Measurements from ENCODE around the gene BRD9.

The BRD9 gene

DNA sequence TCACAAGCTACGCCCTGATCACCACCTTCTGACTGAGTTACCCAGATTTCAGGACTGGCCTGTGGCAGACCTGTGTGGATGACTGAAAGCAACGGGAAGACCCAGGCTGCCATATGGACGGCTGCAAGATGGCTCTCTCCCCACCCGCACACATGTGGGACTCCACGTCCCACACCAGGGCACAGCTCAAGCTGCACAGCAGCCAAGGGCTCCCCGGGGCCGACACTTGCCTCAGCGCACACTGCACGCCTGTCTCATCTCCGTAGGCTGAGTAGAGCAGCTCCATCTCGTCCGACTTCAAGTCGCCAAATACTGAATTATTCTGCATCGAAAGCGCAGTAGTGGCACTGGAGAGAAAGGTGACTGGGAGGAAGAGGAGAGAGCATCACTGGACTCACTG, 14.5 kb downstream of the BRD9 start:
- DNase-seq, result no peak

- DNase-seq, result no peak
These were observed 15.9 kb downstream of the BRD9 start for GRCh38 chr5:876398-877365.

- DNase-seq, result no peak
These were observed 16.7 kb downstream of the BRD9 start for GRCh38 chr5:875931-876330.

DNA sequence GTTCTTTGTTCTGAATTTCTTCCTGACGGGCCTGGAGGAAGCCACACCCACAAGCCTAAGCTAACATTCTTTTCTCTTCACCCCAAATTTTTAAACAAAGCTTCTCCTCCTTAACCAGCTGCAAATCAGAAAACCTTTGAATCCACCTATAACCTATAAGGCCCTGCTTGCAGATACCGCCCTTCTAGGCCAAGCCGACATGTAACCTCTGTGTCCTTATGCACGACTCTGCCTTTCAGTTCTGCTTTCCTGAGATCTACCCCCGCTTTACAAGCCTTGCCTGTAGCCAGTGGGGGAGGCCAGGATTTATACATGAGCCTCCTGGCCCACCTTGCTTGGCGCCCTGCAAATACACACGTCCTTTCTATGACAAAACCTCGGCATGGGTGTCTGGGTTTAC, 19.3 kb downstream of the BRD9 start:
- DNase-seq, result no peak

DNA sequence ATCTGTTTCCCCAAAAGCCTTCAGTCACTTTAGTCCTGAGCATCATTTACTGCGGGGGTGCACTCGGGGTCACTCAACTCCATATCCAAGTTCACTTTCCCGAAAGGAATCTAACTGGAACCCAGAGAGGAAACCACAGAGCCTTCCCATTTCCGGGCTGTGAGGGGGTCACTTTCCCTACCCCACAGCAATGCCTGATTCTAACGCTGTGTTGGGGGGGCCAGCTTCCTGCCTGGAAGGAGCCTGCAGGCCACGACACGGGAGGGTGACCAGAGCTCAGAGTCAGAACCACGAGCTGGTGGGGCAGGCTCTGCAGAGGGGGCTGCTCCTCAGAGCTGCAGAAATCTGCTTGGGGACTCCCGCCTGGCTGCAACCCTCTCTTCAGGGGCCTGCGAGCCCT, 20.3 kb downstream of the BRD9 start:
- no peak for DNase-seq

- DNase-seq, result no peak
These were observed 20.9 kb downstream of the BRD9 start for GRCh38 chr5:871596-872298.

GRCh38 chr5:870956-871355, 21.6 kb downstream of the BRD9 start:
- no peak for DNase-seq

- no peak for DNase-seq
These were observed 24.0 kb downstream of the BRD9 start for GRCh38 chr5:868428-869135.

DNA sequence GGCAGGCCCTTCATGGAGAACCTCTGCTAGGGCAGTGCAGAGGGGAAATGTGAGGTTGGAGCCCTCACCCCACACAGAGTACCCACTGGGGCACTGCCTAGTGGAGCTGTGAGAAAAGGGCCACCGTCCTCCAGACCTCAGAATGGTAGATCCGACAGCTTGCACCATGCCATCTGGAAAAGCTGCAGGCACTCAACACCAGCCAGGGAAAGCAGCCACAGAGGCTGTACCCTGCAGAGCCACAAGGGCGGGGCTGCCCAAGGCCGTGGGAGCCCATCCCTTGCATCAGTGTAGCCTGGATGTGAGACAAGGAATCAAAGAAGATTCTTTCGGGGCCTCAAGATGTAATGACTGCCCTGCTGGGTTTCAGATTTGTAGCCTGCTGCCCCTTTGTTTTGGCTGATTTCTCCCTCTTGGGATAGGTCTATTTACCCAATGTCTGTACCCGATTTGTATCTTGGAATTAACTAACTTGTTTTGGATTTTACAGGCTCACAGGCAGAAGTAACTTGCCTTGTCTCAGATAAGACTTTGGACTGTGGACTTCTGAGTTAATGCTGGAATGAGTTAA, 25.2 kb downstream of the BRD9 start:
- DNase-seq, result no peak

DNA sequence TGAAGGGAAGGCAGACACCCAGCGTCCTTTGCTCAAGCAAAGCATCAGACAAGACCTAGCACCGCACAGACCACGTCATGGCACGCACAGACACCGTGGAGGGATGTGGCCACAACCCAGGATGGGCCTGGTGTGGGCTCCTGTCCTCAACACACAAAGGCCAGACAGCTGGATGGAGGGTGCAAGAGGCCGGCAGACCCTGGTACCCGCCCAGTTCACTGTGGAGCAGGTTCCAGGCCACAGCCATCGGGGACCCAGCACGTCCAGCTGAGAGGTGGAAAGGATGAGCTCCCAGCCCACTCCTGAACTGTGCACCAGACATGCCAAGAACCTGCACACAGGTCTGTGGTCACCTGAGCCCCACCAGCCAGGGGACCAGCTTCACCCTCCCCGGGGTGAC, 26.8 kb downstream of the BRD9 start:
- DNase-seq, result no peak

- DNase-seq, result no peak
These were observed 27.5 kb downstream of the BRD9 start for GRCh38 chr5:865168-865521.

DNA sequence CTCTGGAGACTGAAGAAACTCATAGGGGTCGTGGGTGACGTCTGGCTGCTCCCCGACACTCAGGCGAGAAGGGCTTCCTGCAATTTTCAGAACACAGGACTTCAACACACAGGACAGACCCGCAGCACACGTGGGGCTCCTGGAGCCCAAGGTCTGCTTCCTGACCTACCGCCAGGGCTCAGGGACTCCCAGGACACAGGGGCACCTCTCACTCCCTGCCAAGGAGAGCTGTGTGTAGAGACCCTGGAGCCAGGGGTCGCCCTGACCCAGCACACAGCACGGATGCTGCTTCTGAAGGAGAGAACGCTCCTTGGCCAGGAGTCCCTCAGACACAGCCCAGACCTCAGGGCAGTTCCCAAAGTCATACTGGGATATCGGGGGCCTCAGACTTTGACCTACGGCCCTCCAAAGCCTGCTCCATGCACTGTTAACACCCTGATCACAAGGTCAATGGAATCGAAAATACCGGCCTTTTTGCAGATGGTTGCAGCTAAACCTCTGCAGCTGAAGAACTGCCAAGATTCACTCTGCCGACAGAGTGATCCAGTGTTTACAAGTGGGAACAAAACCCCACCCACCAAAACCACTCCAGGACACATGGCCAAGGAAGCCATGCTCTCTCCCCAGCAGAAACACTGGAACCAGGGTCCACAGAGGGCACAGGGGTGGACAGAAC, 28.0 kb downstream of the BRD9 start:
- DNase-seq, result no peak

GRCh38 chr5:863244-863805, 29.3 kb downstream of the BRD9 start:
- no peak for DNase-seq

DNA sequence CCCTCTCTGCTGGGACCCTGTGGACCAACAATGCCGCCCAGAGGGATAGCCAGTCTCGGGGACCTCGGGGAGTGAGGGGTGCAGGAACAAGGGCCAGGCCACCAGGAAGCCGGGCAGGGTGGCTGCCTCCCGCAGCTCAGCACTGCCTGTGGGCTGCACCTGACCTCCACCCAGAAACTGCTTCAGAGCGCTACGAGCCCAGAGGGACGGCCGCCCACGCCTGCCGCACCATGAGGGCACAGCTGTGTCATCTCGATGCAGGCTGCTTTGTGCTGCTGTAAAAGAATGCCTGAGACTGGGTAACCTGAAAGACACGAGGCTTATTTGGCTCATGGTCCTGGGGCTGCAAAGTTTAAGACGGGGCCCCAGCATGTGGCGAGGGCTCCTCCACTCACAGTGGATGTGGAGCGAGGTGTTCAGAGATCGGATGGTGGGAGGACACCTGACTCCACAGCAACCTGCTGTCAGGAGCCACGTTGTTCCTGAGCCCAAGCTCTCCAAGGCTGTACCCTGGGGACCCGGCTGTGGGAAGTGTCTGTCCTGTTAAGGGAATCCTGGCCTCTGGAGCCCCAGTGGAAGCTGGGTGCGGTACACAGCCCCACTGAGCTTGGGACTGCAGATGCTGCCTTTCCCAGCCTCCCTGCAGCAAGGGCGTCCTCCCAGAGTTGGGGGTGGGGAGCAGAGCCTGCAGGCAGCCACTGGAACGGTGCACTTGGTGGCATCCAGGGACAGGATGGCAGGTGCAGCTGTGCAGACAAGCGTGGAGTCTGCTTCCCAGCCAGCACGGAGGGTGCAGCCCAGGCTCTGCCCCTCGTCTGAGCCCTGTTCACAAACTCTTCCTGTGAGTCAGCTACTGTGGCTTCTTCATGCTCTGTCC, 30.0 kb downstream of the BRD9 start:
- no peak for DNase-seq

DNA sequence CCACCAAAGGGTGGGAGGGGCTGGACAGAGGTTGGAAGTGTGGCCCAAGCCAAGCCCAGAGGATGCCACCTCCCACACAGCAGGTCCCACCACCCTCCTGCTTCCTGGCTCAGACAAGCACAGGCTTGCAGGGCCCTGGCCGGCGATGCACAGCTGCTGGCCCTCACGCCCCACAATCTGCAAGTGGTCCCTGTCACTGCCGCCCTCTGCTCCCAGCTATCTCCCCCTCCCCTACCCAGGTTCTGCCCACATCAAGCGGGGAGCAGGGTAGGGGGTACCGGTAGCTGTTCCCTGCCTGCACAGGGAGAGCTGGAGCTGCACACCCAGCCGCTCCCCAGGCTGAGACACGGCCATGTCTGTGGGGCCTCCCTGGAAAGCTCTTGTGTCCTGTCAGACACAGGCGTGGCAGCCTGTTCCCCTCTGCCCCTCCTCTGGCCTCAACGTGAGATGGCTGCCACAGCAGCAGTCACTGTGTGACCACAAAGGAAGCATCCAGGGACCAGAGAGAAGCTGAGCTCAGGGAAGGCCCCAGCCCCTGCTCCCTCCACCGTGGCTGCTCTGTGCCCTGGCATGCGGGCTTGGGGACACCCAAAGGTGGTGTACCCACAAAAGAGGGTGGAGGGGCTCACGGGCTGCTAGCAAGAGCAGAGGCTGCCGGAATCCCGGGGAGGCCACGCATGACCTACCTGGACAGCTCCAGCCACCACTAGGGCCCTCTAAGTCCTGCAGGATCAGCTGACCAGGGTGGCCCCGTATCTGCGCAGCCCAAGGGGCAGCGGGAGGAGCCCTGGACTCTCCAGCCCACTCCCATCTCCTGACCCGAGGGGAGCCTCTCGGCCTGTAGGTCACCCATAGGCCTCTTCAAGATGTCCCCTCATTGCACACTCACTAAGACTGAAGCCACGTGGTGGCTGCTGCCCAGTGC, 30.9 kb downstream of the BRD9 start:
- DNase-seq, result no peak

GRCh38 chr5:860506-861150, 32.0 kb downstream of the BRD9 start:
- no peak for DNase-seq

GRCh38 chr5:859798-860296, 32.8 kb downstream of the BRD9 start:
- DNase-seq, result no peak

DNA sequence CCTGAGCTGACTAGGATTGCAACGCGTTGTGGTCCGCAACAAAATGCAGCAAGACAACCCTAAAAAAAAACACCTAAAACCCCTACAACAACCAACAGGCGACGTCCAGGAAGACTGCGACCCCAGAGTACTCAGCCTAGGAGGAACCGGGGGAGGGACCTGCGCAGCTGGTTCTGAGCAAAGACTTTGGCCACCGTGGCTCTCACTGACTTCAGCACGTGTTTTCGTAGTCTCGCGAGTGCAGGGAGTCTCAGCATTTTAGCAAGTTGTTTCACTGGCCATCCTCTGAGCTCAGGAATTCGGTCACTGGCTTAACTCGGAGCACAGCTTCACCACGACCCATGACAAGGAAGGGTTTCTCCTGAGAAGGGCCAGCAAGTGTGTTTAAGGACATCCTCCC, 33.2 kb downstream of the BRD9 start:
- DNase-seq, result no peak

- no peak for DNase-seq
These were observed 33.9 kb downstream of the BRD9 start for GRCh38 chr5:858726-859125.
